Panc1 (cell line): ENCODE data around the gene DCTD.

Experiments
- CTCF ChIP-seq: fragments of 450-650 bp; IDR thresholded peaks from 2 replicates; pipeline ENCODE4 v1.5.1; 2017; ENCODE audit warnings: mild to moderate bottlenecking
- POLR2AphosphoS5 ChIP-seq: IDR thresholded peaks from 2 replicates; pipeline ENCODE4 v1.6.1; 2012; ENCODE audit warnings: mild to moderate bottlenecking, low read depth, low read length, moderate library complexity
- REST ChIP-seq, 2 experiments: IDR thresholded peaks; 2 replicates each; pipeline ENCODE4 v1.6.1; 2011 to 2012; ENCODE audit warnings: low read depth in 2 of 2, control low read depth in 1 of 2, low read length in 1 of 2, mild to moderate bottlenecking in 1 of 2, moderate library complexity in 1 of 2; ENCODE audit not compliant: insufficient read depth in 1 of 2

GRCh38 chr4:182939680-182940079, 22.5 kb upstream of the DCTD start:
- no peak for TF ChIP-seq CTCF
- no peak for TF ChIP-seq POLR2AphosphoS5
- TF ChIP-seq REST (IDR thresholded peaks at IDR 0.05; ENCODE audit: insufficient read depth in 1 of 2, low read depth in 2 of 2, low read length in 1 of 2): no peak
